ENCODE data around the gene CYFIP2.

- TF ChIP-seq POLR2A (IDR thresholded peaks at IDR 0.05): no peak
- no peak for TF ChIP-seq CTCF (IDR thresholded peaks at IDR 0.05)
- TF ChIP-seq POLR2AphosphoS5 (IDR thresholded peaks at IDR 0.05): no peak
- no peak for TF ChIP-seq EP300 (IDR thresholded peaks at IDR 0.05)
Measured at GRCh38 chr5:157444224-157444623, 178.3 kb downstream of the CYFIP2 start.

All from stomach (tissue), 4 donors.